GM12874 (cell line): Measurements from ENCODE around the gene CDC123.

Experiments
- TF ChIP-seq, protein P1 (sequence below): IDR thresholded peaks from 2 replicates; pipeline ENCODE4 v1.5.1; 2011; ENCODE audit warnings: low read depth, mild to moderate bottlenecking, control low read depth, low read length, moderate library complexity; ENCODE audit not compliant: insufficient read depth

Gene CDC123

DNA sequence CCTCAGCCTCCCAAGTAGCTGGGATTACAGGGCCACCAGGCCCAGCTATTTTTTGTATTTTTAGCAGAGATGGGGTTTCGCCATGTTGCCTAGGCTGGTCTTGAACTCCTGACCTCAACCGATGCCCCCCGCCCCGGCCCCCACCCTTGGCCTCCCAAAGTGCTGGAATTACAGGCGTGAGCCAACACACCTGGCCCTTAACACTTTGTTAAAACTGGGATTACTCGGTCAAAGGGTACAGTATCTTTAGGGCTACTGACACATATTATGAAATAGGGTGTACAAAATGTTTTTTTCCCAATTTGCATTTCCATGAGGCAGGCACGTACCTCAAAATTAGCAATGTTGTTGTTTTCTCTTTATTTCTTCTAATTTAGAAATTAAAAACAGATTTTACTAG, 11.8 kb upstream of the CDC123 start:
- TF ChIP-seq, protein P1, sequence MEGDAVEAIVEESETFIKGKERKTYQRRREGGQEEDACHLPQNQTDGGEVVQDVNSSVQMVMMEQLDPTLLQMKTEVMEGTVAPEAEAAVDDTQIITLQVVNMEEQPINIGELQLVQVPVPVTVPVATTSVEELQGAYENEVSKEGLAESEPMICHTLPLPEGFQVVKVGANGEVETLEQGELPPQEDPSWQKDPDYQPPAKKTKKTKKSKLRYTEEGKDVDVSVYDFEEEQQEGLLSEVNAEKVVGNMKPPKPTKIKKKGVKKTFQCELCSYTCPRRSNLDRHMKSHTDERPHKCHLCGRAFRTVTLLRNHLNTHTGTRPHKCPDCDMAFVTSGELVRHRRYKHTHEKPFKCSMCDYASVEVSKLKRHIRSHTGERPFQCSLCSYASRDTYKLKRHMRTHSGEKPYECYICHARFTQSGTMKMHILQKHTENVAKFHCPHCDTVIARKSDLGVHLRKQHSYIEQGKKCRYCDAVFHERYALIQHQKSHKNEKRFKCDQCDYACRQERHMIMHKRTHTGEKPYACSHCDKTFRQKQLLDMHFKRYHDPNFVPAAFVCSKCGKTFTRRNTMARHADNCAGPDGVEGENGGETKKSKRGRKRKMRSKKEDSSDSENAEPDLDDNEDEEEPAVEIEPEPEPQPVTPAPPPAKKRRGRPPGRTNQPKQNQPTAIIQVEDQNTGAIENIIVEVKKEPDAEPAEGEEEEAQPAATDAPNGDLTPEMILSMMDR = no peak

DNA sequence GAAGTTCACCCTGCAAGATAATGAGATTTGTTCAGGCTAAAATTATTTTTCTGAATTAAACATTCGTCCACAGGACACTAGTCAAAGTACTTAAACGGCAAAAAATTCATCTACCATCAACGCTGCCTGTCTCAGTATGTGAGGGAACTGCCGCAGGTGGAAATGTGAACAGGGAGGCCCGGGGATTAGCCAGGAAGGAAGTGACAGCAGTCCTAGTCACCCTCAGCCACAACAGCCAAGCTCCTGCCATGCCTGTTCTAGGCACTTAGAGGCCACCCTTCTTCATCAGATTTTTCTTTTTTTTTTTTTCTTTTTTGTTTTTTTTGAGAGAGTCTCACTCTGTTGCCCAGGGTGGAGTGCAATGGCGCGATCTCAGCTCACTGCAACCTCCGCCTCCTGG, 9.7 kb upstream of the CDC123 start:
- TF ChIP-seq, protein P1 = no peak

DNA sequence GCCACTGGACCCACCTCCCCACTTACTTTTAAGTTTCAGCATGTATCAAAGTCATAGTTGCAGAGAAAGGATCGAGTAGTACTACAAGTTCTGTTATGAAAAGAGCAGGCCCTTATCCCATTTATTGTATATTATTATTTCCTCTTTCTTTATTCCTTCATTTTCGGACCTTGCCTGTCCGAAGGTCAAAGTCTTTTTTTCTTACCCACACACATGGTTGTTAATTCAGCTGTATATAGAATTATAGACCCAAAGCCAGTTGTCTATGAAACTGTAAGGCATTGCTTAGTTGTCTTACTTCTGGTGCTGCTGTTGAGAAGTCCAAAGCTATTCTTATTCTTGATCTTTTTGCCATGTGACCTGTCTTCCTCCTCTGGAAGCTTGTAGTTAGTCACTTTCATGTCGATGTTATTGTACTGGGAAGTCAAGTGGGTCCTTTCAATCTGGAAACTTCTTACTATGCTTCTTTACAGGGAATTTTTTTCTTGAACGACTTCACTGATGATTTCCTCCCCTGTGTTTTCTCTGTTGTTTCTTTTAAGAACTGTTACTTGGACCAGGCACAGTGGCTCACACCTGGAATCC, 8.6 kb upstream of the CDC123 start:
- TF ChIP-seq, protein P1 = no peak

DNA sequence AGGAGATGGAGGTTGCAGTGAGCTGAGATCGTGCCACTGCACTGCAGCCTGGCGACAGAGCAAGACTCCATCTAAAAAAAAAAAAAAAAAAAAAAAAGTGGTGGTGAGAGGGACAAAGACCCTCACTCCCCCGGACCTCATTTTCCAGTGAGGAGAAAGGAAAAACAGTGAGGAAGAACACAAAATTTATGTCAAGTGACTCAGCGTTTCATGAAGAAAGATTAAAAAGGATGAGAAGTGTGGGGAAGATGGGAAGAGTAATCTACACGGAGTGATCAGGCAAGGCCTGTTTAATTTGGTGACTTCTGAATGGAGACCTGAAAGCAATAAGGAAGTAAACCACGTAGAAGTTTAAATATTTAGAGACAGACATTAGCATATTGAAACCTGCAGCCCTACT, 7.3 kb upstream of the CDC123 start:
- TF ChIP-seq, protein P1 = no peak

DNA sequence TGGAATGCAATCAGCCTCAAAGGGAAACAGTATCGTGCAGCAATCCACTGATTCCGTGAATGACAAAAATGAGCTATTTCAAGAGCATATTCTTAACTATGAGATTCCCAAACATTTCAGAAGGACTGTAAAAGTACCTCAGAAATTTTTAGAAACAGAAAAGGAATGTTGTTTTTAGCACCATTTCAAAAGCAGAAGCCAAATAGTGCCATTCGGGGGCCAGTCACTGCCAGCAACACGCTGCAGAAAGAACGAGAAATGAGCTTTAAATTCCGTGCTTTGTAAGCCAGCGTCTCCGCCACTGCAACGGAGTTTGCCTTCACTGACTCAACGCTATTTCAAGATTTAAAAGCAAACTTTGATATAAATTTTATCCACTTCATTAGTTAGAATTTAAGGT, 6.6 kb upstream of the CDC123 start:
- TF ChIP-seq, protein P1 = no peak

DNA sequence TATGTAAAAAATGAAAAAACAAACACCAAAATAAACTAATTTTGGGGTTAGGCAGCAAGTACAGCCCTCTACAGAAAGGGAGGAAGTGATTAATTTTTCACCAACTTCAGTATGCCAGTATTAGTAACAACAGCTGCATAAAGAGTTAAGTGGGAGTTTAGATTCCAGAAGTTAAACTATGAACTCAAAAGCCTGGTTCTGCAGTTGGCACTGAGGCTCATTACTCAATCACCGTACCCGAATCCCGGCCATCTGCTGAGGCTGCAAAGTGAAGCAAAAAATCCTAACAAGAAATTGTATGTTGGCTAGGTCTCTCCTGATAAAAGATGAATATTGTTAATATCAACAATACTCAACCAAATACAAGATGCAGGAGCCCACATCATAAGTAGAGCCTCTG, 4.3 kb upstream of the CDC123 start:
- TF ChIP-seq, protein P1 = no peak

DNA sequence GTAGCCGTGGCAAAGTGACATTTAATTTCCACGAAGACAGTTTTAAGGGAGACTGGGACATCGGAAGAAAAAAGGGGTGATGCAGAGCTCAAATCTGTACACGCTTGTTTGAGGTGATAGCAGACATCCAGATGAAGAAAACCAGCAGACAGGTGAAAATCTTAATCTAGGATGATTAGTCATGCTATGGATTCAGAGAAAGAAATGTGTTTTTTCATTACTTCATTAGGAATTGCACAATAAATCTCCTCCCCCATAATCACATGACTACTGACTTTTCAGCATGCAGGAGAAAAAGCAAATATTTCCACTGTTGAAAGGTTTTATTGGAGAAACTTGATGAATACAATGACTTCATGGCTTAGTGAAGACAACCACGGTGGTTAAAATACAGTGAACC, 2.8 kb upstream of the CDC123 start:
- TF ChIP-seq, protein P1 = no peak
